ENCODE data around the gene THSD4.
"Not testable (repeated sequence)": the region's sequence is repeated elsewhere in the genome, so short reads cannot be mapped to it uniquely, and the experiment has no call there.

The THSD4 gene

GRCh38 chr15:71723344-71723743 lies 608.1 kb downstream of the THSD4 start:
- DNase-seq (ENCODE audit: low spot score): no peak

GRCh38 chr15:71725207-71725955 lies 610.1 kb downstream of the THSD4 start:
- DNase-seq (ENCODE audit: low spot score): not testable (repeated sequence)

GRCh38 chr15:71728881-71729280 lies 613.6 kb downstream of the THSD4 start:
- DNase-seq (ENCODE audit: low spot score): no peak

- DNase-seq (ENCODE audit: low spot score): no peak
Observed at GRCh38 chr15:71729319-71729718, 614.0 kb downstream of the THSD4 start.

GRCh38 chr15:71730277-71731144 lies 615.2 kb downstream of the THSD4 start:
- peak; percentile 68 for DNase-seq (ENCODE audit: low spot score)

GRCh38 chr15:71732636-71733035 lies 617.4 kb downstream of the THSD4 start:
- no peak for DNase-seq (ENCODE audit: low spot score)

- DNase-seq (ENCODE audit: low spot score): no peak
Observed at GRCh38 chr15:71733122-71733521, 617.9 kb downstream of the THSD4 start.

GRCh38 chr15:71734709-71735384 lies 619.6 kb downstream of the THSD4 start:
- no peak for DNase-seq (ENCODE audit: low spot score)

GRCh38 chr15:71735385-71735757 lies 620.1 kb downstream of the THSD4 start:
- DNase-seq (ENCODE audit: low spot score): no peak

GRCh38 chr15:71736286-71736947 lies 621.1 kb downstream of the THSD4 start:
- DNase-seq (ENCODE audit: low spot score): no peak

- no peak for DNase-seq (ENCODE audit: low spot score)
Observed at GRCh38 chr15:71737761-71738160, 622.5 kb downstream of the THSD4 start.

GRCh38 chr15:71739355-71739754 lies 624.1 kb downstream of the THSD4 start:
- no peak for DNase-seq (ENCODE audit: low spot score)

GRCh38 chr15:71742964-71743363 lies 627.7 kb downstream of the THSD4 start:
- DNase-seq (ENCODE audit: low spot score): no peak

- DNase-seq (ENCODE audit: low spot score): no peak
Observed at GRCh38 chr15:71743861-71744382, 628.7 kb downstream of the THSD4 start.

- DNase-seq (ENCODE audit: low spot score): no peak
Observed at GRCh38 chr15:71746719-71747118, 631.4 kb downstream of the THSD4 start.

GRCh38 chr15:71747128-71748083 lies 632.1 kb downstream of the THSD4 start:
- peak; percentile 58 for DNase-seq (ENCODE audit: low spot score)

GRCh38 chr15:71748293-71748718 lies 633.0 kb downstream of the THSD4 start:
- DNase-seq (ENCODE audit: low spot score): no peak

GRCh38 chr15:71749500-71749899 lies 634.2 kb downstream of the THSD4 start:
- no peak for DNase-seq (ENCODE audit: low spot score)

GRCh38 chr15:71752128-71752527 lies 636.9 kb downstream of the THSD4 start:
- no peak for DNase-seq (ENCODE audit: low spot score)

- DNase-seq (ENCODE audit: low spot score): no peak
Observed at GRCh38 chr15:71752604-71753289, 637.5 kb downstream of the THSD4 start.
